Epithelial cell of proximal tubule (primary cell): ENCODE data around the gene PLEKHA6. TPM values are rescaled to one million over a fixed set of nuclear protein-coding genes. Genes with fewer than 3 reads are reported as not detected.

ENCODE experiments used
- DNase-seq: peaks from one replicate; pipeline ENCODE4 v3.0.0-alpha.2; 2011; ENCODE audit warnings: low read depth
- H3K4me3 ChIP-seq: 2 replicates; pipeline ENCODE4 v1.5.1; 2011; ENCODE audit warnings: low read depth, mild to moderate bottlenecking, low read length
- CTCF ChIP-seq: conservative IDR thresholded peaks from 2 replicates; pipeline ENCODE4 v1.5.1; 2012; ENCODE audit warnings: low read depth, mild to moderate bottlenecking, low read length
- total RNA-seq: library from RNA; depleted of rRNA; stranded (reverse); fragments of >200 nt; gene quantifications from 2 replicates; pipeline ENCODE4 v1.2.3, GENCODE V29; 2015

The PLEKHA6 gene
- total RNA-seq, 1 donor from 2014 or later, result 19.9 TPM

- DNase-seq, result no peak
- H3K4me3 ChIP-seq, result no peak overlapping the region
- no peak for TF ChIP-seq CTCF
Measured at GRCh38 chr1:204188959-204189639, 170.6 kb downstream of the PLEKHA6 start.

GRCh38 chr1:204186597-204186996, 173.1 kb downstream of the PLEKHA6 start:
- TF ChIP-seq CTCF, result no peak
- no peak overlapping the region for H3K4me3 ChIP-seq
- no peak for DNase-seq

- no peak for TF ChIP-seq CTCF
- DNase-seq, result no peak
- no peak overlapping the region for H3K4me3 ChIP-seq
Measured at GRCh38 chr1:204181116-204181515, 178.6 kb downstream of the PLEKHA6 start.

- H3K4me3 ChIP-seq, result no peak overlapping the region
- DNase-seq, result no peak
- no peak for TF ChIP-seq CTCF
Measured at GRCh38 chr1:204180133-204180532, 179.6 kb downstream of the PLEKHA6 start.

- DNase-seq, result no peak
- no peak overlapping the region for H3K4me3 ChIP-seq
- TF ChIP-seq CTCF, result no peak
Measured at GRCh38 chr1:204178487-204179281, 181.0 kb downstream of the PLEKHA6 start.

GRCh38 chr1:204177133-204177532, 182.6 kb downstream of the PLEKHA6 start:
- DNase-seq, result no peak
- H3K4me3 ChIP-seq, result no peak overlapping the region
- TF ChIP-seq CTCF, result no peak

- no peak for TF ChIP-seq CTCF
- H3K4me3 ChIP-seq, result no peak overlapping the region
- DNase-seq, result no peak
Measured at GRCh38 chr1:204176049-204176448, 183.7 kb downstream of the PLEKHA6 start.
